Measurements from ENCODE around the gene D2HGDH. TPM values are rescaled to one million over a fixed set of nuclear protein-coding genes. Genes with fewer than 3 reads are reported as not detected.

Gene D2HGDH
- total and polyA plus RNA-seq, 2 donors from 2014 or later = 37.0 to 49.3 TPM

- H3K36me3 ChIP-seq (ENCODE audit: control insufficient read depth in 2 of 3, insufficient read depth in 3 of 3, low read length in 3 of 3) = peaks cover 14 to 24% (median 24%) of the 10 kb centered on the region in 3 donors
- no peaks in the 10 kb centered on the region for H3K27me3 ChIP-seq (ENCODE audit: control insufficient read depth, insufficient read depth, low read length)
- intact Hi-C loops (cut with DNase I) = no loop called here
- H3K27ac ChIP-seq (ENCODE audit: low read depth in 2 of 2, low read length in 2 of 2) = no peak overlapping the region
- DNase-seq (no peak), FAIRE-seq (no peak)
- H3K9ac ChIP-seq (ENCODE audit: low read length in 3 of 3) = no peak overlapping the region
- no peaks in the 10 kb centered on the region for H3K4me1 ChIP-seq (ENCODE audit: control insufficient read depth in 2 of 3, insufficient read depth in 2 of 3, low read depth in 1 of 3, low read length in 3 of 3)
- H3K9me3 ChIP-seq (ENCODE audit: control insufficient read depth in 2 of 3, insufficient read depth in 1 of 3, low read length in 3 of 3) = peaks cover 0 to 2% (median 0%) of the 10 kb centered on the region in 3 donors
- no peak overlapping the region for H3K4me3 ChIP-seq (ENCODE audit: low read length in 3 of 3)
- TF ChIP-seq CTCF (IDR thresholded peaks at IDR 0.05; ENCODE audit: borderline replicate concordance, extremely low read depth, insufficient read depth) = no peak
Measured at GRCh38 chr2:241722896-241723454, 11.5 kb upstream of the D2HGDH start.

DNA sequence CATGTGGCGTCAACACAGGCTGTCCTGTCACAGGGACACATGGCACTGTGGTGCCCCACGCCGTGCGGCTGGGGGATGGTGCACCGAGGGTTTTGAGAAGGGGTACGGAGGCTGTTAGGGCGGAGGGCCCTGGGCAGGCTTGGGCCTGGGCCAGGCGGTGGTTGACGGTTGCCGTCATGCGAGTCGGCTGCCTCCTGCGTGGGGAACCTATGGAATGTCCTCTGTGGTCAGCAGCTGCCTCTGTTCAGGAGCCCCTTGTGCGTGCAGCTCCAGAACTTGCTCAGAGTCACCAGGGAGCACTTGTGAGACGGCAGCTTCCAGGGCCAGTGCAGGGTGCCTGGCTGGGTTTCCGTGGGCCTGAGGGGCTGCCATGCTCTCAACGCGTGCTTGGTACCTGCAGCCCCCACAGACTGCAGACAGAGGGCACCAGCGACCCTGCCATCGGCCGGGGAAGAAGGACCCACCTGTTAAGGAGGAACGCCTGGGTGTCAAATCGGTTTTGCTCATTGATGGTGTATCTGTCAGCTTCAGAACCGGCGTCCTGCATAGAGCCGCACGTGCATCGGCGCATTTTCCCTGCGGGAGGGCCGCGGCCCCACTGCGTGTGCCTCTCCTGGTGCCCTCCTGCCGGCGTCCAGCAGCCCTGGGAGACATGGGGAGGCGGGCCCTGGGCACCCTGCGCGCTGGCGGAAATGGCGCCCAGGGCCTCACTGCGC, 10.0 kb upstream of the D2HGDH start:
- Histone ChIP-seq H3K9ac (ENCODE audit: low read length in 3 of 3) (no peak overlapping the region), H3K4me1 (ENCODE audit: control insufficient read depth in 2 of 3, insufficient read depth in 2 of 3, low read depth in 1 of 3, low read length in 3 of 3) (no peaks in the 10 kb centered on the region), H3K9me3 (ENCODE audit: control insufficient read depth in 2 of 3, insufficient read depth in 1 of 3, low read length in 3 of 3) (peaks cover 0 to 2% (median 0%) of the 10 kb centered on the region in 3 donors), H3K27ac (ENCODE audit: low read depth in 2 of 2, low read length in 2 of 2) (no peak overlapping the region), H3K4me3 (ENCODE audit: low read length in 3 of 3) (no peak overlapping the region), H3K27me3 (ENCODE audit: control insufficient read depth, insufficient read depth, low read length) (no peaks in the 10 kb centered on the region), H3K36me3 (ENCODE audit: control insufficient read depth in 2 of 3, insufficient read depth in 3 of 3, low read length in 3 of 3) (peaks cover 14 to 24% (median 22%) of the 10 kb centered on the region in 3 donors)
- TF ChIP-seq CTCF (IDR thresholded peaks at IDR 0.05; ENCODE audit: borderline replicate concordance, extremely low read depth, insufficient read depth) = peak; percentile 25
- FAIRE-seq = no peak
- DNase-seq = no peak
- intact Hi-C loops (cut with DNase I) = no loop called here

- no peaks in the 10 kb centered on the region for H3K27me3 ChIP-seq (ENCODE audit: control insufficient read depth, insufficient read depth, low read length)
- H3K9me3 ChIP-seq (ENCODE audit: control insufficient read depth in 2 of 3, insufficient read depth in 1 of 3, low read length in 3 of 3) = peaks cover 0 to 2% (median 0%) of the 10 kb centered on the region in 3 donors
- no peak for TF ChIP-seq CTCF (IDR thresholded peaks at IDR 0.05; ENCODE audit: borderline replicate concordance, extremely low read depth, insufficient read depth)
- FAIRE-seq = no peak
- H3K36me3 ChIP-seq (ENCODE audit: control insufficient read depth in 2 of 3, insufficient read depth in 3 of 3, low read length in 3 of 3) = peaks cover 14 to 19% (median 14%) of the 10 kb centered on the region in 3 donors
- no peak overlapping the region for H3K27ac ChIP-seq (ENCODE audit: low read depth in 2 of 2, low read length in 2 of 2)
- intact Hi-C loops (cut with DNase I) = no loop called here
- H3K4me1 ChIP-seq (ENCODE audit: control insufficient read depth in 2 of 3, insufficient read depth in 2 of 3, low read depth in 1 of 3, low read length in 3 of 3) = no peaks in the 10 kb centered on the region
- no peak overlapping the region for H3K4me3 ChIP-seq (ENCODE audit: low read length in 3 of 3)
- no peak overlapping the region for H3K9ac ChIP-seq (ENCODE audit: low read length in 3 of 3)
- no peak for DNase-seq
Measured at GRCh38 chr2:241724975-241725870, 9.2 kb upstream of the D2HGDH start.

Data from kidney (tissue), 14 donors.